T-helper 1 cell treated with Interleukin-12 subunit alpha and Interleukin-12 subunit beta and Interleukin-4 antibody, amounts not matched to agents 30 ng/mL and 1 ng/mL, for 36 hours (primary cell): ENCODE data around the gene DSCAML1. TPM values are rescaled to one million over a fixed set of nuclear protein-coding genes. Genes with fewer than 3 reads are reported as not detected.

Experiments used
- intact Hi-C: fragments of 100-400 bp; cut with micrococcal nuclease; formaldehyde crosslinking; loops from one replicate; pipeline ENCODE4 v1.15.1; 2024
- total RNA-seq: library from RNA; stranded (reverse); gene quantifications from 2 replicates; pipeline ENCODE4 v1.2.3, GENCODE V29; 2022

The DSCAML1 gene
- total RNA-seq, 1 donor from 2014 or later, result 0.27 TPM

DNA sequence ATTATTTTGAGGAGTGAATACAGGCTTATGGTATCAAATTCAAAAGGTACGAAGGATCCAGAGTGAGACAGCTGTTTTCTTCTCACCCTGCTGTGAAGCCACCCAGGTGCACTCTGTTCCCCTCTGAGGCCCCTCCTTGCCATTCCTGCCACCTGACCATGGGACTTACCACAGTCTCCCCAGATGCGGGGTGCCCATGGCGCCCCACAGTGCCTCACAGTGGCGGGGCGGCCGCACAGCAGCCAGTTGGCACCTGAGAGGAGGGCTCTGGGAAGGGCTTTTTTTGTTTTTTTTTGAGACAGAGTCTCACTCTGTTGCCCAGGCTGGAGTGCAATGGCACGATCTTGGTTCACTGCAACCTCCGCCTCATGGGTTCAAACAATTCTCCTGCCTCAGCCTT, 317.6 kb downstream of the DSCAML1 start:
- intact Hi-C loops, result loop anchor here (1.0 kb wide), 1 partner anchor 53 kb away; no protein-coding TSS in a partner anchor

DNA sequence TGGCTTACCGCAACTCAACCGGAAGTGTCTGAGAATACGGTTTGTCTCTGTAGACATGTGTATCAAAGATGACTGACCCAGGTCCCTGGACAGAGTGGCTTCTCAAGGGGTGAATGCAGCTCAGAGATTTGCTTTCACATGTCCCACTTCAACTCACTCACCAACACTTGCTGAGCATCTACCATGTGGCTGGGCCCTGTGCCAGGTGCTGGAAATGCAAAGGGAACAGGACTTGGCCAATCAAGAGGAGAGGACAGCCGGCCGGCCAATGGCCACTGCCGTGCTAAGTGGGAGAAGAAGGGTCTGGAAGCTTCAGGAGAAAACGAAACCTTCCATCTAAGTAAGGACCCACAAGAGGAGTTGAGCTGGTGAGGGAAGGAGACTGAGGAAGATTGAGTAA, 318.1 kb downstream of the DSCAML1 start:
- intact Hi-C loops, result loop anchor here (1.0 kb wide), 1 partner anchor 53 kb away; no protein-coding TSS in a partner anchor

DNA sequence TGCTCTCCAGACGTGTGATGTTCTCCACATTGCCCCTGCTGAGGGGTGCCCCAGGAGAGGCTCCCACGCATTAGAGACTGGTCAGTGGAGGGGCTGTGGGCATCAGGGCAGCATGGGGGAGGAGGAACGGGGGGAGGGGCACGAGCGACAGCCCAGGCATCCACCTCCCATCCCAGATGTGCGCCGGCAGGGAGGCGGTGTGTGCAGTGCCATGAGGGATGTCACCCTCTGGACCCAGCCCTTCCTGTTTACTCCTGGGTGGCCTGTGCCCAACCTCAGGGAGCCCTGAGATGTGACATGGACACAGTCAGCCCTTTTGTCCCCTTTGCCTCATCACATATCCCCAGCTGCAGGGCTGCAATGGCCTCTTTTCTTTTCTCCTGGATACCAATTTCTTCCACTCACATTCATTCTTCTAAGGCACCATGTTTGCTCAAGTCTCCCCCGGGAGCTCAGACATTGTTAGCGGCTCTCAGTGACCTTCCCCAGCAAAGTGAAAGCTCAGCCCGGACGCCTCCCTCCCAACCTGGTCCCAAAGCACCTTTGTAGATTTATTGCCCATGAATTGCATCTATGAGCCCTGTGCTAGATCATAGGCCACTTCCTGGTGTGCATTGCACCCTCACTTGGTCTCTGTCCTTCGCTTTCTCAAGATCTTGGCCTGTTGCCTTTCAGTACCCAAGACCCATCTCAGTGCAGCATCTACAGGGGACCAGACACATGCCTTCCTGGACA, 318.7 kb downstream of the DSCAML1 start:
- intact Hi-C loops, result no loop called here

DNA sequence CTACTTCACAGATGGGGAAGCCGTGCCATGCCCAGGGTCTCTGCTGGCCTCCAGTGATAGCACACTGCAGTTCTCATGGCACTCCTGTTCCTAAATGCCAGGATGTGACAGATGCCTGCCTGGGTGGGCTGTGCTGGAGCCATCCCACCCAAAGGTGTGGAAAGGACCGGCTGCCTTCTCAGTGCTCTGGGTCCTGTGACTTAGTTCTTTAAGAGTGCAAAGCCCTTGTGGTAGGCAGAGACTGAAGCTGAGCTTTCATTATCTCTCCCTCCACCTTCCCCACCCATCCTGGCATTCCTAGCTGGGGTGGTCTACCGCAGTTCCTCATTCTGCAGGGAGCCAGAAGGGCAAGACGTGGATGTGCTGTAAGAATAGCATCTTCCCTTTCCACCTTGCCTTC, 319.3 kb downstream of the DSCAML1 start:
- intact Hi-C loops, result no loop called here

DNA sequence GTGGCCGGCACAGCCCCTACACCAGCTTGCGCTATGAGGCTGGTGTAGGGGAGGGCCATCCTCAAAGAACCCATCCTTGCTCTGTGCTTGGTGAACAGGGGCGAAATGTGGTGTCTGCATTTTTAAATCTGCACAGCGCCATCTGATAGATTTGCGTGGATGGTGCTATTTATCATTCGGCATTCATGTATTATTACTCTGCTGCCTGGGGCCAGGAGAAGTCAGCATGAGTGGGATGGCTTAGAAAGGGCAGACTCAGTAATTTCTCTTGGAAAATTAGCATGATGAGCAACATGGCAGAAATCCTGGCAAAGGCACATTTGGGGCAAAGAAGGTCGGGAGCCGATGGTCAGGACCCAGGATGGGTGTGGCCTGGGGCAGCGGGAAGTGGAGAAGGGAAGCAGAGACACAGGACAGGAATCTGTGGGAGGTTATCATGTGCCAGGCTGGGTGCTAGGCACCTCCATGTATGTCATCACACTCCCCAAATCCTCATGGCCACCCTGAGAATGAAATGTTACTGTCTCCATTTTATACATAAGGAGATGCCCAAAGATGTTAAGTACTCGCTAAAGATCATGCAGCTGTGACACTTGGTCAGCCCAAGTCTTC, 320.4 kb downstream of the DSCAML1 start:
- intact Hi-C loops, result no loop called here

DNA sequence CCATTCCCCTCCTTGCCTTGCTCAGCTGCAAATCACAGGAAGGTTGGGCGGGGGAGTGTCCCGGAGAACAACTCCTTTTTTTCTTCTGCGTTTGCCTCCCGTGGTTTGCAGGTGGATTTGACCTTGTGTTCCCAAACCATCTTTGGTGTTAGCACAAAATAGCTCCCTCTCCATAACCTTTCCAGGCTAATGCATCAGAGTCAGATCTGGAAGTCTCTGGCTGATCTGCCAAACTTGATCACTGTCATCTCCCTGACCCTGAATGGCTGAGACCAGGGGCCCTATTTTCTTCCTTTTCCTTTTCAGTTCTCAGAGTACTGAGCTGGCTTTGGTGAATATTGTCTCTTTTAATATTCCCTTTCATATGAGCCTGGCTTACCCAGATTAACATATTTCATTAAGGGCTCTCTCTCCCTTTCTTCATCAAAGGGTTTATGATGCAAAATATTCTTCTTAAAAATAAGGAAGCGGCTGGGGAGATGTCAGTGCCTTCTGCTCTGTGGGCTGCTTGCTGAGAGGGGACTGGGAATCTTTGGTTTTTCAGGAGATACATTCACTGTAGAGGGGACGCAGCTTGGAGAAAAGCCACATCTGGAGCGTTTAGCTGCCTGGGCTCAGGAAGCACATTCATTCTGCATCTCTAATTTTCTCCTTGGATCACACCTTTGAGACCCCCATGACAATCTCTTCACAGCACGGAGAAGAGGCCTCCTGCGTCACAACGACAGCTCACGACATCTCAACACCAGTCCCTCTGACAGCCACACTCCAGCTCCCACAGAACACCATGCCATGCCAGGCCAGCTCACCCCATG, 321.1 kb downstream of the DSCAML1 start:
- intact Hi-C loops, result no loop called here

DNA sequence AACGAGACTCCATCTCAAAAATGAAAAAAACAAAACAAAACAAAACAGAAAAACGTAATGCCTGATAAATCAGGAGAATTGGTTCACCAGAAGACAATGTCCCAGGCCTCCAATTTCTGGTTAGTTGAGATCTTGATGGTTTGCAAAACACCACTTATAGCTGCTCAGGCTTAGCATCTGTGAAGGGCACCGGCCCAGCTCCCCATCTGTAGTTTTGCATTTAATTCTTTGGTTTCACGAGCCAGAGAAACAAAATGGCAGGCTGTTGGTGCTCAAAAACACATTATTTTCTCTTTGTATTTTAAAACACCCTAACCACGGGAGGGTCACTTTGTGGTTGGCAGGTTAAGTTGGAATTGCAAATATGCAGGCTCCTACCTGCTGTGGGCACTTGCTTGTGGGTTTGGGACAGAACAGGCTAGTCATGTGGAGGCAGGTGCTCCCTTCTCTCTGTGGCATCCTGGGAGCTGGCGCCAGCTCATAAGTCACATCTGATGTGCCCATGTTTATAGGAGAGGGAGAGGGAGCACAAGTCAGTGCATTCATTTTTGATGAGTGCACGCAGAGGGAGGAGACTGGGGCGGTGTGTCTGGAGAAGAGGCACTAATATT, 323.4 kb downstream of the DSCAML1 start:
- intact Hi-C loops, result no loop called here

DNA sequence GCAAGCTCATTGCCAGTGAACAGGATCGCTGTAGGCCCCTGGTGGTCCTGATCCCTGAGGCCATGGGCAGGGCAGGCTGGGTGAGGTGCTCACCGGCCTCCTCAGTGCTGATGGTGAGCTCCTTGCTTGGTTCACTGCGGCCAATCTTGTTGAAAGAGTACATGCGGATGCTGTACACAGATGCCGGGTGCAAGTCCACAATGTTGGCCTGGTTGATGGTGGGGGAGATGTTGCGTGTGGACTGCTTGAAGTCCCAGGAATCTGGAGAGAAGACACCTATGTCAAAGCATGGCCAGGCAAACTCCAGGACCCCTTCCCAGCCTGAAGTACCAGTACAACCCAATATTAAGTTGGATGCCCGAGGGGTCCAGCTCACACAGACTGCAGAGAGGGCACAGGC, 325.2 kb downstream of the DSCAML1 start:
- intact Hi-C loops, result no loop called here

DNA sequence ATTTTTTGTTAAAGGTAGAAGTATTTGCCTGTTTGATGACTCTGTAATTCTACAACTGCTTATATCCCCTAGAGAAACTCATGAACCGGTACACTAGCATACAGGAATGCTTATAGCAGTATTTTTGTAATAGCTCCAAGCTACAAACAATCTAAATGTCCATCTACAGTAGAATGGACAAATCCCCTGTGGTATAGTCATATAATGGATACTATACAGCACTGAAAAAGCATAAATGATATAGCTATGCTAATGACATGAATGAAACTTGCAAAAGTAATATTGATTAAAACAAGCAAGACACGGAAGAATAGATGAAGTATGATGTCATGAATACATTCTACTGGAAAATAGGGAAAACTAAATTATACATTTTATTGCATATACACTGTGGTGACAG, 326.4 kb downstream of the DSCAML1 start:
- intact Hi-C loops, result no loop called here

DNA sequence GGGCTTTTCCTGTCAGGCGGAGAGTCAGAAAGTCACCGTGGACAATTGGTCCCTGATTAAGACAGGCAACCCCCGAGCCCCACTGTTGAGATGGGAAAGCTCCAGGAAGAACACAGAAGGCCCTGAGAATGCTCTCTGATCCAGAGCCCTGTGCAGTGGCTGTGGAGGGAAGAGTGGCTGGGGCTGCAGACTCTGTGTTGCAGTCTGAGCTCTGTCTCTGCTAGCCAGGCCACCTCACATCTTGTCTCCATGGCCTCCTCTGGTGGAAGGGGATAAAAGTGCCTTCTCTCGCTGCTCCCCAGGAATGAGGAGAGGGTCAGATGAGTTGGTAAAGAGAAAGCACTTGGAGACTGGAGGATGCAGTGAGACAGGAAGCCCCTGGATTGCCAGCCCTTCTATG, 328.1 kb downstream of the DSCAML1 start:
- intact Hi-C loops, result no loop called here

DNA sequence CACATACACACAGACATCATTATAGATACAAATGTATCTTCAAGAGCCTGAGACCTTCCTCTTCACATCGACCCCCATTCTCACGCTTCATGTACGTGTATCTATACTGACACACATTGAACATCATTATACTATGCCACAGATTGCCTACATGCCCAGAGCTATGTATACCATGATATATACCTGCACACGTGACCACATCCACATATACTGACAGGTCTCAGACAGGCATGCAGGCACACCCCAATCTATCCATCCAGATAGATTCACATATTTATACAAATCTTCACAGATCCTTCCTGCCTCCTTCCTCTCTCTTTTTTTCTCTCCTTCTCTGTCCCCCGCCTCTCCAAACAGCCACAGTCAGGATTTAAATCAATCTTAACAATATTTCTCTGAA, 329.2 kb downstream of the DSCAML1 start:
- intact Hi-C loops, result no loop called here

DNA sequence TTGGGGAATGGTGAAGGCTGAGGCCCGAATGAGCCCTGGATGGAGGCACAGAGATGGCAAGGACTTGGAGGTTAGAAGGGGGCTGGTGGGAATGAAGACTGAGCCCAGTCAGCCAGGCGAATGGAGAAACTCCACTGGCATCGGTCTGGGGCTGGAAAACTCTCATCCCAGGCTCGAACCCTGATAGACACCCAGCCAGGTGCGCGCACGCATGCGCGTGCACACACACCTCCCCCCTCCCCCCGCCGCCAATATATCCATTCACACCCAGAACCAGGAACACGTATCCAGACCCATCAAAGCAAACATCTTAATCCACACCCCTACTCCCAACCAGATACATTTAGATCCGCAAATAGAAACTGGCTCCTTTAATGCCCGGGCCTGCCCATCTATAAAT, 330.1 kb downstream of the DSCAML1 start:
- intact Hi-C loops, result no loop called here

DNA sequence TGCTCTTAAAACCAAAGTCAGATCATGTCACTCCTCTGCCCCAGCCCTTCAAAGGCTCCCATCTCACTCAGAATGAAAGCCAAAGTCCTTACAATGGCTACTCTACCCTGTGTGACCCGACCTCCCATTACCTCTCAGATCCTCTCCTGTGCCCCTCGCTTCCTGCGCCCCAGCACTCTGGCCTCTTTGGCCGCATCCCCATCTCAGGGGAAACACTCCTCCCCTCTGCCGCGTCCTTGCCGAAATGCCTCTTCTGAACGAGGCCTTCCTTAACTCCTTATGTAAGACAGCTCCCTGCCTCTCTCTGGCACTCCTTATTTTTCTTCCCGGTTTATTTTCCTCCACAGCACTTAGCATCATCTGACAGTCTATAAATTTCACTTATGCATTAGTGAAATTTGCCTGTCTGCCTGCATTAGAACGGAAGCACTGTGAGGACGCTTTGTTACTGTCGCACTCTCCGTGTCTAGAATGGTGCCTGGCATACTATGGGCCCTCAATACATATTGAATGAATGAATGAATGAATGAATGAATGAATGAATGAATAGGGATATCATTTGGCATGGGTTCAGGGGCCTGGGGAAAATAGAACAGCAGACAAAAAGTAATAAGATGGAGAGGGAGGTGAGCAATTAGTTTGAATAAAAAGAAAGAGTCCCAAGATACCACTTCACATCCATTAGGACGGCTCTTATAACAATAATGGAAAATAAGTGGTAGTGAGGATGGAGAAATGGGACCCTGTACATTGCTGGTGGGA, 331.6 kb downstream of the DSCAML1 start:
- intact Hi-C loops, result no loop called here

DNA sequence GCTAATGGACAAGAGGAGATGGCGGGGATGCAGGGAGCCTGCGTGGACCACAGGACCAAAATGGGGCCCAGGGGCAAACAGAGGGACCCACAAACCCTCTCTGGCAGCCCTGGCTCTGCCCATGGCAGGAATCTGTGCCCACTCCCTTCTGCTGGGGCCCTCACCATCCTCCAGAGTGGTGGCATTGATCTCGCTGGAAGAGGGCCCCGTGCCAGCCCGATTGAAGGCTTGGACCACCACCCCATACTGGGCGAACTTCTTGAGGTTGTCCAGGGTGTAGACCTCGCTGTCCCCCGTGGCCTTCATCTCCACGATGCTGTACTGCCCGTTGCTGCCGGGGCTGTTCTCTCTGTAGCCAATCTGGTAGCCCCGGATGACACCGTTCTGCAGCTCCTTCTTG, 332.2 kb downstream of the DSCAML1 start:
- intact Hi-C loops, result no loop called here

DNA sequence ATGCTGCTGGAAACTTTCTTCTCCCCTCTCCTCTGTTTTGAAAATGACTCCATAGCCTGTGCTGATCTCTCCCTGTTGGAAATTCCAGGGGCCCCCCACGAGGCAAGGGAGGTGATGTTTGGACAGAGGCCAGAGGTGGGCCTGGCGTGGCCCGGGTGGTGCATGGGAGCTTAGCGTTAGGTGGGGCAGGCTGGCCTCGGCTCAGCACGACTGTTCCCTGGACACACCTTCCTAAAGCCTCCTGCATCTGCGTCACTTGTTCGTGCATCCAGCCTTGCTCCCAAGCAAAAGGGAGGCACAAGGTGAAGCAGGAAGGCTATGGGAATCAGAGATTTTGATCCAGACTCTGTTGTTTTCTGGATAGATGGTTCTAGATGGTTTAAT, 334.2 kb downstream of the DSCAML1 start:
- intact Hi-C loops, result no loop called here

DNA sequence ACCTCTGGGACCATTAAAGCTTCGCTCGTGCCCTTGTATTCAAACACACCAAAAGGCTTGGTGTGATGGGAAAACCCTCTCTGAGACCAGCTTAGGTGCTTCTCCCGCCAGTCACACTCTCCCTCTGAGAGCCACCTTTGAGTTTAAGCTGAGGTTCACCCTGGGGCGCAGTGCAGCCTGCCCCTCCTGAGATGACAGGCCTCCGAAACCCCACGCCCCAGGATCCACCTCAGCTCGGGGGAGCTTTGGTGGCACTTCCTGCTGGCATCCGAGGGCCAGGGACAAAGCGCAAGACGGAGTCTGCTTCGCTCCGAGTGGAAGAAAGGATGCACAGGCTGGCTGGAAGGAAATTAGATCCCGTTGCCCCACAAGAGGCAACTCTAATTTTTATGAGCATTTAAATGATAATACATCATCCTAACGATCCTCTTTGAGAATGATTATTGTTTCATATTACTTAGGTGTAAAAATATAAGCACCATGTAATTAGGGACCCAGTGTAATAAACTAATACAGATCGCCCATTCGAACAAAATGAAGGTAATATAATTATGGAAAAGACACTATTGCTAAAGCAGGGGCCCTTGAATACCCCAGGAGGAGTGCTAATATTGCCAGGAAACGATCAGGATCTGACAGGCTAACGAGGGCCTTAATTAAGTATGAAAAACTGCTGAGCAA, 334.7 kb downstream of the DSCAML1 start:
- intact Hi-C loops, result no loop called here

DNA sequence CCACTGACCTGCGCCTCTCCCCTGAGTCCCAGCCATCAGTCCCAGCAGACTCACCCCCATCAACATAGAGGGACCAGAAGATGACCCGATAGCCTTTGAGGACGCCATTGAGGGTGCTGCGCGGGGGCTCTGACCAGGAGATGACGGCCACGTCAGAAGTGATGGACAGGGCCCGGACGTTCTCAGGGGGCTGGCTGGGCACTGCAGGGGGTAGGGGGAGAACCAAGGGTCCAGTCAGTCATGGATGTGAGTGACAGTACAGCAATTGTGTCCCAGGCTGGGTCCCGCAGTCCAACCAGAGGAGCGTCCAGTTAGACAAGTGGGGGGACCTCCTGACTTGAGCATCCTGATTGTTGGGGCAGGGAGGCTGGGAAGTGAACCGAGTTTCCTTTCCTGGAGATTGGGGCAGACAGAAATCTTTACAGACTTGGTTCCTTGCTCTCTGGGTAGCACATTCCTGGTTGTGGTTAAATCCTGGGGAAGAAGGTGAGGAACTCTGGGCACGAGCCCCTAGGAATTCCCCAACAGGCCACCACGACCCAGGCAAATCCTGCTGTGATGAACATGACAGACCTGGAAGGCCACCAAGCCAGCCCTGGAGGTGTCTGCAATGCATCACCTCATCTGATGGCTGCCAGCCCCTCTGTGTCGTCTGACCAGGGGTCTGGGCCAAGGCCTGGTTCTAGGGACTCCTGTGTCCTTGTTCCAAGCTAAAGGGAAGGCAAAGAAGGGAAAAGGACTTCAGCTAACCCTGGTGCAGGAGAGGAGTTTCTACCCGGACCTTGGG, 335.4 kb downstream of the DSCAML1 start:
- intact Hi-C loops, result no loop called here

DNA sequence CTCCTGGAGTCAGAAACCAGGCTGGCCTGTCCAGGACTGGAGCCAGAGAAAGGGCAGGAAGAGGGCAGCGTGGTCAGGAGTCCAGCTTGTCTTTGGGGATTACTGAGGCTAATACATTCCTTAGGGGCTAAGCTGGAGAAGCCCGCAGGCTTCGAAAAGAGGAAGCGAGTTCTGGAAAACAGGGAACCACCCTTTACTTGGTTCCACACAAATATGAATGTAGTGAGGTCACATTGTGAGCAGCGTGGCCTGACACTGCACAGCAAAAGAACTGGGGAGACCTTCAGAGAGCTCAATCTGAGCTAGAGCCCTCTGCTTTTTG, 337.1 kb downstream of the DSCAML1 start:
- intact Hi-C loops, result no loop called here

DNA sequence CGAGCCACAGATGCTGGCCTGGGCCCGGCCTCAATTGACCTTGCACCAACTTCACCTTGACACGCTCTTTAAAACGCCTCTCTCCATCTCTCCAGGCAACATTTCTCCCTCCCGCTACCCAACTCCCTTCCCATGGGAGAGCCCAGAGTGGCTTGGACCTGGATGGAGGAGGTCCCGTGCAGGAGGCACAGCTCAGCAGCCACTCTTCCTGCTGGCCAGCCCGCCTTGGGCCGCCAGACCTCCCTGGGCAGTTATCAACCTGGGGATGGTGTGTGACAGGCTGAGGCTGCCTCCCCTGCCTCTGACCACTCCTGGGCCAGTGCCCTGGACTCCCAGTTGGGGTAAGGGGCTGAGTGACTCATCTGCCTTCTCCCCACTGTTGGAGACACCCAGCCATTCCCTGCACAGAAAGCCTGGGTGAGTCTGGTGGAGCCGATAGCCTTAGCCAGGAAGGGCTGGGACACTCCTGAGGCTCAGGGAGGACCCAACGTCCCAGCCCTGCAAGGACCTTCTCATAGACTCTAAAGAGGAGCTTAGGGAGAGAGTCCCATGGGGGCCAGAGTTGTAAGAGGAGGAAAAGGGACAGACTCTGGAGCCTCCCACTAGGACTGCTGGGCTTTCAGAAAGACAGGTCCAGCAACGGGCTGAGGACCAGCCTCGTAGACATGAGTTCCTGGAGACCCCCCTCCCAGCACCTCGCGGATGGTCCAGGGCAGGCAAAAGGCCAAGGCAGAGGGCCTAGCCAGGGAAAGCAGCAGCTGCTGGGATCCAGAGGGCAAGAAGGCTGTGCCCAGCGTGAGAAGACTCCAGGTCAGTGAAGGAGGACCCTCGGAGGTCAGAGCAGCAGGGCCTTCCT, 337.7 kb downstream of the DSCAML1 start:
- intact Hi-C loops, result no loop called here
